Measurements from ENCODE around the gene NCKAP5. TPM values are rescaled to one million over a fixed set of nuclear protein-coding genes. Genes with fewer than 3 reads are reported as not detected.

The NCKAP5 gene
- total and polyA plus RNA-seq, 9 of the 15 experiments (the other 6 are each of a cell fraction or from before 2014, with no cell fraction given) = not detected

DNA sequence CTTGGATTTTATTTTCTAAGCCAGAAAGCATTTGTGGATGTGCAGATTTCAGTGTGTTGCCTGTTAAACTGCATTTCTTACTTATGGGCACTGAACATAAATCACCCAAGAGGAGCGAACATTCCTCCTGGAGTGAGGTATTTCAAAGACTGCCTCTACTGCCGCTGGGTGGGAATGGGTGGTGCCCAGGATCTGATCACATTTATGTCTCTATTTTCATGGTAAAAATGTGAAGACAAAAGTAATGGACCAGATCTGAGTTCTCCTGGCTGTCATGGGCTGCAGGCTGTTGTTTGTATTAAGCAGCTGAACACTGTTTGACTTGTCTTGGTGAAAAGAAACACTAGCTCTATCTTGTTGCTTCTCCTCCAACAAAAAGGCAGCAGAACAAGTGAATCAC, 251.7 kb downstream of the NCKAP5 start (continued):
- TF ChIP-seq, protein P1, sequence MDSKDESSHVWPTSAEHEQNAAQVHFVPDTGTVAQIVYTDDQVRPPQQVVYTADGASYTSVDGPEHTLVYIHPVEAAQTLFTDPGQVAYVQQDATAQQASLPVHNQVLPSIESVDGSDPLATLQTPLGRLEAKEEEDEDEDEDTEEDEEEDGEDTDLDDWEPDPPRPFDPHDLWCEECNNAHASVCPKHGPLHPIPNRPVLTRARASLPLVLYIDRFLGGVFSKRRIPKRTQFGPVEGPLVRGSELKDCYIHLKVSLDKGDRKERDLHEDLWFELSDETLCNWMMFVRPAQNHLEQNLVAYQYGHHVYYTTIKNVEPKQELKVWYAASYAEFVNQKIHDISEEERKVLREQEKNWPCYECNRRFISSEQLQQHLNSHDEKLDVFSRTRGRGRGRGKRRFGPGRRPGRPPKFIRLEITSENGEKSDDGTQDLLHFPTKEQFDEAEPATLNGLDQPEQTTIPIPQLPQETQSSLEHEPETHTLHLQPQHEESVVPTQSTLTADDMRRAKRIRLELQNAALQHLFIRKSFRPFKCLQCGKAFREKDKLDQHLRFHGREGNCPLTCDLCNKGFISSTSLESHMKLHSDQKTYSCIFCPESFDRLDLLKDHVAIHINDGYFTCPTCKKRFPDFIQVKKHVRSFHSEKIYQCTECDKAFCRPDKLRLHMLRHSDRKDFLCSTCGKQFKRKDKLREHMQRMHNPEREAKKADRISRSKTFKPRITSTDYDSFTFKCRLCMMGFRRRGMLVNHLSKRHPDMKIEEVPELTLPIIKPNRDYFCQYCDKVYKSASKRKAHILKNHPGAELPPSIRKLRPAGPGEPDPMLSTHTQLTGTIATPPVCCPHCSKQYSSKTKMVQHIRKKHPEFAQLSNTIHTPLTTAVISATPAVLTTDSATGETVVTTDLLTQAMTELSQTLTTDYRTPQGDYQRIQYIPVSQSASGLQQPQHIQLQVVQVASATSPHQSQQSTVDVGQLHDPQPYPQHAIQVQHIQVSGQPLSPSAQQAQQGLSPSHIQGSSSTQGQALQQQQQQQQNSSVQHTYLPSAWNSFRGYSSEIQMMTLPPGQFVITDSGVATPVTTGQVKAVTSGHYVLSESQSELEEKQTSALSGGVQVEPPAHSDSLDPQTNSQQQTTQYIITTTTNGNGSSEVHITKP (IDR thresholded peaks at IDR 0.05; ENCODE audit: partially characterized antibody) = no peak

DNA sequence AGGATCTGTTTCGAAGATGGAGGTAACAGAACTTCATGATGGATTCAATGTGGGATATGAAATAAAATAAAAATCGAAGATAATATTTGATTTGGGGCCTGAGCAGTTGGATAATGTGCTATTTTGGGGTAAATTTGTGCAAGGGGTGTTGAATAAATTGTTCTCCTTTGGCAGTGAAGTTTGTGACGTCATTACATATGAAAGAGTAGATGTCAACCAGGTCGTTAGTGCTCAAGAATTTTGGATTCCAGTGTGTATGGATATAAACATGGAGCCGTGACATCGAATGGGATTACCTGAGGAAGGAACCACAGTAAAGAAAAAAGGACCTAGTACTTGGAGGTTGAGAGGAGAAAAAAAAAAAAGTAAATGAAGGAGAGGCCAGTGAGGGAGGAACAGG, 253.0 kb downstream of the NCKAP5 start:
- H3K27me3 ChIP-seq (ENCODE audit: control insufficient read depth in 2 of 2, insufficient read depth in 2 of 2, low read length in 2 of 2) = no peaks in the 10 kb centered on the region
- ATAC-seq (no peak), DNase-seq (ENCODE audit: extremely low read depth in 1 of 4, low spot score in 3 of 4) (no peak), FAIRE-seq (no peak)
- H3K27ac ChIP-seq (ENCODE audit: extremely low read depth, low read depth, low read length) = no peak overlapping the region
- BruUV-seq (replicated peaks) = no TSS peak
- H3K4me2 ChIP-seq (ENCODE audit: insufficient read depth, low read length) = no peak overlapping the region
- ChIA-PET CTCF (ENCODE audit: low intra/inter-chr PET ratio) (no interaction called here), POLR2A (no interaction called here)
- H3K36me3 ChIP-seq (ENCODE audit: control insufficient read depth, insufficient read depth, low read length) = no peaks in the 10 kb centered on the region
- H2AFZ ChIP-seq (ENCODE audit: low read depth, low read length) = no peak overlapping the region
- H4K20me1 ChIP-seq (replicated peaks; ENCODE audit: control insufficient read depth, insufficient read depth, low read length) = no peaks in the 10 kb centered on the region
- no peak overlapping the region for H3K4me3 ChIP-seq
- intact Hi-C loops (cut with micrococcal nuclease) (no loop called here), in situ Hi-C loops (cut with MboI) (no loop called here)
- H3K79me2 ChIP-seq (ENCODE audit: control insufficient read depth, insufficient read depth, low read length) = no peaks in the 10 kb centered on the region
- no peaks in the 10 kb centered on the region for H3K9me3 ChIP-seq (replicated peaks; ENCODE audit: control insufficient read depth, insufficient read depth, low read depth, low read length)
- no peak overlapping the region for H3K9ac ChIP-seq (ENCODE audit: insufficient read depth in 1 of 2, low read depth in 2 of 2, low read length in 2 of 2)
- no peaks in the 10 kb centered on the region for H3K9me1 ChIP-seq (ENCODE audit: control insufficient read depth, insufficient read depth, low read length)
- TF ChIP-seq RFX7 (CRISPR knock-in tag; IDR thresholded peaks at IDR 0.05) (no peak), RFX1 (IDR thresholded peaks at IDR 0.05) (no peak), ZNF316 (IDR thresholded peaks at IDR 0.05) (no peak), HNRNPUL1 (IDR thresholded peaks at IDR 0.05; ENCODE audit: low read length) (no peak), ZFP30 (CRISPR knock-in tag; IDR thresholded peaks at IDR 0.05; ENCODE audit: borderline replicate concordance) (no peak), SETDB1 (IDR thresholded peaks at IDR 0.05; ENCODE audit: low read length) (no peak), MAFK (IDR thresholded peaks at IDR 0.05; ENCODE audit: low read length) (no peak), WHSC1 (IDR thresholded peaks at IDR 0.05; ENCODE audit: low read length) (no peak), U2AF1 (optimal IDR thresholded peaks at IDR 0.05; ENCODE audit: low read depth, low read length) (no peak), ZKSCAN3 (CRISPR knock-in tag; IDR thresholded peaks at IDR 0.05) (no peak), ZNF830 (CRISPR knock-in tag; IDR thresholded peaks at IDR 0.05) (no peak), HDAC1 (IDR thresholded peaks at IDR 0.05) (no peak), HMGN3 (IDR thresholded peaks at IDR 0.05; ENCODE audit: borderline replicate concordance, extremely low read depth, insufficient read length, low read depth, low read length) (no peak), SPI1 (IDR thresholded peaks at IDR 0.05; ENCODE audit: borderline replicate concordance, low read depth, low read length) (no peak), SMARCA5 (IDR thresholded peaks at IDR 0.05) (no peak), POU5F1 (IDR thresholded peaks at IDR 0.05; ENCODE audit: borderline replicate concordance, low read depth, low read length, partially characterized antibody) (no peak)
- TF ChIP-seq, protein P2, sequence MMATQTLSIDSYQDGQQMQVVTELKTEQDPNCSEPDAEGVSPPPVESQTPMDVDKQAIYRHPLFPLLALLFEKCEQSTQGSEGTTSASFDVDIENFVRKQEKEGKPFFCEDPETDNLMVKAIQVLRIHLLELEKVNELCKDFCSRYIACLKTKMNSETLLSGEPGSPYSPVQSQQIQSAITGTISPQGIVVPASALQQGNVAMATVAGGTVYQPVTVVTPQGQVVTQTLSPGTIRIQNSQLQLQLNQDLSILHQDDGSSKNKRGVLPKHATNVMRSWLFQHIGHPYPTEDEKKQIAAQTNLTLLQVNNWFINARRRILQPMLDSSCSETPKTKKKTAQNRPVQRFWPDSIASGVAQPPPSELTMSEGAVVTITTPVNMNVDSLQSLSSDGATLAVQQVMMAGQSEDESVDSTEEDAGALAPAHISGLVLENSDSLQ (IDR thresholded peaks at IDR 0.05) = no peak
- H3K4me1 ChIP-seq (replicated peaks in 1 of 2; ENCODE audit: control insufficient read depth in 2 of 2, insufficient read depth in 2 of 2, low read length in 2 of 2) = no peaks in the 10 kb centered on the region
- 0% methylated on average over 6 of the region's 6 CpGs for WGBS (ENCODE audit: insufficient coverage, low coverage, missing lambda C conversion rate)

Data from K562 (cell line).